Measurements from ENCODE around the gene ISCU.

GRCh38 chr12:108583991-108584390 is 21.6 kb downstream of the ISCU start:
- TF ChIP-seq CTCF (IDR thresholded peaks at IDR 0.05) (no peak), EP300 (IDR thresholded peaks at IDR 0.05; ENCODE audit: low read depth) (no peak), POLR2AphosphoS5 (IDR thresholded peaks at IDR 0.05) (no peak), POLR2A (IDR thresholded peaks at IDR 0.05) (no peak)
